ENCODE results near the gene FRMPD1.

FRMPD1 gene

DNA sequence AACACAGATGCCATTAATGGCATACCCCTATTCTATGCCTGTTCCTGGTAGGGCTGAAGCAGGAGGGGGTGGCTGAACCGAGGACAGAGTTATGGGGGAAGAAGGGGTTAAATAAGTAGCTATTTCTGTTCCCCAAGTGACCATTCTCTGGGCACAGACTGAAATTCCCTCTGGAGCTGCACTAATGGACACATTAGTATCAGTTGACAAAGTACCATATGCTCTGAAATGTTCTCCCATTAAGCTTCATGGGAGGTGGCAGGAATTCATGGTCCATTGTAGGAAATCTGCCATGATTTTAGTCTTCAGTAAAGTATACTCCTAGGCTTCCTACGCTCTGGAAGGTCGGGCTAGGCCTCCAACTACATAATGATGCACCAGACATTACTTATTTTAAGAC is 10.5 kb upstream of the FRMPD1 start:
- TF ChIP-seq CTCF (IDR thresholded peaks at IDR 0.05; ENCODE audit: borderline replicate concordance, control extremely low read depth, extremely low read depth, insufficient read depth, missing control alignments): no peak

DNA sequence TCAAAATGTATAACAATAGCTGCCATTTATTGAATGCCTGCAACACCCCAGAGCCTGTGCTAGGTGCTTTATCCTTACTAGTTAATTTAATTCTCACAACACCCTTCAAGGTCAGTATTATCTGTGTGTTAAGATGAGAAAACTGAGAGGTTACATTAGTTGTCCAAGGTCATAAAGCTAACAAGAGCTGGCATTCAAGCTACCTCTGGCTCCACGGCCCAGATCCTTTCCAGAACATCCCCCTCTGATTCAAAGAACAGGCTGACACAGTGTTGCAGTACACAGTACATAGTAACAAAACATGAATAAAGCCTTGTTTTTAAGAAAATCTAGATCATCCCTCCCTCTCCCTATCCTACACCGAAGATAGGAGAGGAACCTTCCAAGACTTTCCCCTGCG is 9.4 kb upstream of the FRMPD1 start:
- TF ChIP-seq CTCF (IDR thresholded peaks at IDR 0.05; ENCODE audit: borderline replicate concordance, control extremely low read depth, extremely low read depth, insufficient read depth, missing control alignments): no peak
- in situ Hi-C loops (cut with MboI; ENCODE audit: low sequenced_read_pairs, unreplicated experiment): no loop called here
- no peak for DNase-seq (ENCODE audit: low spot score)

More for the DNA sequence above, 10.5 kb upstream of the FRMPD1 start:
- no peak for DNase-seq (ENCODE audit: low spot score)
- in situ Hi-C loops (cut with MboI; ENCODE audit: low sequenced_read_pairs, unreplicated experiment): no loop called here

DNA sequence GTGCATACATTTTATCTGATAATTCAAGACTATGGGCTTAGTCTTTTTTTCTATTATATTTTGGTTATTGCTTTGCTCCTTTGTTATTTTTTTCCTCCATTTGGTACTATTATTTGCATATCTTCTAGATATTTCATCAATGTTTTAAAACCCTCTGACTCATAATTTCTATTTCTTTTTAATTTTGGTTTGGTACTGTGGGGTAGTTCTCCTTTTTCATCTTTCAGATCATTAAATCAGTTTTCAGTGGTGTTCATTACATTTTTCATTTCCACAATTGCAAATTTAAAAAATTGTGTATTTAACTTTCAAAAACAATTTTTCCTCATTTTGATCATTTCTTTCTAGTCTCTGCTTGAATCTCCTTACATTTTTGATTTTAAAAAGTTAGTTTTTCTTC is 7.5 kb upstream of the FRMPD1 start:
- no peak for DNase-seq (ENCODE audit: low spot score)
- in situ Hi-C loops (cut with MboI; ENCODE audit: low sequenced_read_pairs, unreplicated experiment): no loop called here

GRCh38 chr9:37645903-37646506 is 4.7 kb upstream of the FRMPD1 start:
- in situ Hi-C loops (cut with MboI; ENCODE audit: low sequenced_read_pairs, unreplicated experiment): no loop called here
- no peak for TF ChIP-seq CTCF (IDR thresholded peaks at IDR 0.05; ENCODE audit: borderline replicate concordance, control extremely low read depth, extremely low read depth, insufficient read depth, missing control alignments)
- no peak for DNase-seq (ENCODE audit: low spot score)

More for the DNA sequence above, 7.5 kb upstream of the FRMPD1 start:
- TF ChIP-seq CTCF (IDR thresholded peaks at IDR 0.05; ENCODE audit: borderline replicate concordance, control extremely low read depth, extremely low read depth, insufficient read depth, missing control alignments): no peak

DNA sequence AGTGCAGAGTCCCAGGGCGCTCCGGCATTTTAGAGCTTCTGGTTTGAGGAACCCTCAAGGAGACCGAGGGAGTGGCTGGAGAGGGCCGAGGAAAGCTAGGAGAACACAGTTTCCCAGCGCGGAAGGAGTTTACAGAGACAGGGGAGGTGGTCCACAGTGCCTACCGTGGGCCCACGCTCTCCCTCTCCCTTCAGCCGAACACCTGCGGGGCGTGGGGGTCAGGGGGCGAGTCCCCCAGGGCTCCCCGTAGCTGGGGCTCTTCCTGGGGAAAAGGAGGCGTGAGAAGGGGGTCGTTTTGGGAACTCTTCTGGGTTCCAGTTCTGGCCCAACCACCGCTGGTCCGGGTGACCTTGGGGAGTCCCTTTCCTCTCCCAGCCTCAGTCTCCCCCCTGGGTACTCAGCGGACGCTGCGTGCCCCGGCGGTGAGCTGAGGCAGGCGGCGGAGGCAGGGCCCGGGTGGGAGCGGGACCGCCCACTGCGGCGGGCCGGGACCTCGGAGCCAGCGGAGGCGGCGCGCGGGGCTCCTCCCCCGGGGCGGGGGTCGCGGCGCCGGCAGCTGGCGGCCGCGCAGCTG is 368 bp upstream of the FRMPD1 start:
- TF ChIP-seq CTCF (IDR thresholded peaks at IDR 0.05; ENCODE audit: borderline replicate concordance, control extremely low read depth, extremely low read depth, insufficient read depth, missing control alignments): peak; percentile 9
- in situ Hi-C loops (cut with MboI; ENCODE audit: low sequenced_read_pairs, unreplicated experiment): no loop called here
- no peak for DNase-seq (ENCODE audit: low spot score)

DNA sequence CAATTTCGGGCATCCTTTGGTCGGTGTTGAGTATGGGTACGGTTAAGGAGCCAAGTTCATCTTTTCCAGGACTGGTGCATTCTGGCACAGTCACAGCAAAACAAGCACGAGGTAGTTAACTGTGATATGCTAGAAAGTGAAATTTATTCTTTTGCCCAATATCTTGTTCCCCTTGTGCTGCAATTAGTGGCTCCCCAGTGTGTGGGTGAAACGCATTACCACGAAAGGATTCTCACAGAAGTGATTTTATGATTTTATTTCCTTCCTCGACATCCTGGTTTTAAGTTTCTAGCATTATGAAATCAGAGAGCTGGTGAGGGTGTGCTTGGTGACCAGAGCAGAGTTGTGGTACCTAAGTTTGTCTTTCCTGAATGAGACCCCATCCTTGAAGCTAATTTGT is 1.5 kb downstream of the FRMPD1 start:
- in situ Hi-C loops (cut with MboI; ENCODE audit: low sequenced_read_pairs, unreplicated experiment): no loop called here
- TF ChIP-seq CTCF (IDR thresholded peaks at IDR 0.05; ENCODE audit: borderline replicate concordance, control extremely low read depth, extremely low read depth, insufficient read depth, missing control alignments): no peak
- no peak for DNase-seq (ENCODE audit: low spot score)

All from GM13976 (cell line).